PC-3 (cell line): ENCODE results near the gene C1orf159.

Experiments
- EZH2 ChIP-seq: fragments of 300-600 bp; sonication (generic); IDR thresholded peaks from one replicate; pipeline ENCODE4 v1.6.1; 2017; ENCODE audit warnings: antibody characterized with exemption, mild to moderate bottlenecking, low read length; ENCODE audit not compliant: unreplicated experiment
- TF ChIP-seq, protein P1 (sequence below): fragments of 300-600 bp; sonication (generic); conservative IDR thresholded peaks from 2 replicates; pipeline ENCODE4 v1.5.1; 2017; ENCODE audit warnings: antibody characterized with exemption, low read depth, mild to moderate bottlenecking, low read length

DNA sequence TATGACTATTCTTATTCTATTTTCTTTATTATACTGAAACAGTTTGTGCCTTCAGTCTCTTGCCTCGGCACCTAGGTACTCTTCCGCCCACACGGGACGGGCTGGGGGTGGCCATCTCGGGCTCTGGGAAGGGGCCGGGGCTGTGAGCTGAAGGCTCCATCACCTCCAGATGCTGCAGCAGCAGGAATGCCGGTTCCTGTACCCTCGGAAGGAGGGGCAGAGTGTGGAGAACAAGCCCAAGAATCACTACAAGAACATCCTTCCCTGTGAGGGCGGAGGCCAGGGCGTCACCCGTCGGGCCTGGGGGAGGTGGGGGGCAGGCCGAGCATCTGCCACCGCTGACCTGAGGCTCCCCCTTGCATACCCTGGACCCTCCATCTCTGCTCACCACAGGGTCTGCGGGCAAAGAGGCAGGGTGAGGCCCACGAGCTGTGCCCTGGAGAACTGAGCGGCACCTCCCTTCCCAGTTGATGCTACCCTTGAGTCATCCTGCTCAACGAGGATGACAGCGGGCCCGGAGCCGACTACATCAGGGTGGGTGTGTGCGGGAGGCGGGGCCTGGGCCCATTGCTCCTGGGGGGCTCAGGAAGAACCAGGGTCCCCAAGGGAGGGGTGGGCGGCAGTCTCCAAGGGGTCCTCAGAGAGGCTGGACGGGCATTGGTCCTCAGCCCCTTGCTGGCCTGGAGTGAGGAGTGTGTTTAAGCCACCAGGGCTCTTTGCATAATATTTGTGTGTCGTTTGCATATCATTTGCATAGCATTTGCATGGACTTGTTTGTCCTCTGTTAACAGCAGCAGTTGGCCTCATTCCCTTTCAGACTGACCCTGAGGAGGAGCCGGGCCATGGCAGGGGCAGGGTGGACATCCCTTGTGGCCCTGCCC is 49.2 kb downstream of the C1orf159 start:
- TF ChIP-seq, protein P1, sequence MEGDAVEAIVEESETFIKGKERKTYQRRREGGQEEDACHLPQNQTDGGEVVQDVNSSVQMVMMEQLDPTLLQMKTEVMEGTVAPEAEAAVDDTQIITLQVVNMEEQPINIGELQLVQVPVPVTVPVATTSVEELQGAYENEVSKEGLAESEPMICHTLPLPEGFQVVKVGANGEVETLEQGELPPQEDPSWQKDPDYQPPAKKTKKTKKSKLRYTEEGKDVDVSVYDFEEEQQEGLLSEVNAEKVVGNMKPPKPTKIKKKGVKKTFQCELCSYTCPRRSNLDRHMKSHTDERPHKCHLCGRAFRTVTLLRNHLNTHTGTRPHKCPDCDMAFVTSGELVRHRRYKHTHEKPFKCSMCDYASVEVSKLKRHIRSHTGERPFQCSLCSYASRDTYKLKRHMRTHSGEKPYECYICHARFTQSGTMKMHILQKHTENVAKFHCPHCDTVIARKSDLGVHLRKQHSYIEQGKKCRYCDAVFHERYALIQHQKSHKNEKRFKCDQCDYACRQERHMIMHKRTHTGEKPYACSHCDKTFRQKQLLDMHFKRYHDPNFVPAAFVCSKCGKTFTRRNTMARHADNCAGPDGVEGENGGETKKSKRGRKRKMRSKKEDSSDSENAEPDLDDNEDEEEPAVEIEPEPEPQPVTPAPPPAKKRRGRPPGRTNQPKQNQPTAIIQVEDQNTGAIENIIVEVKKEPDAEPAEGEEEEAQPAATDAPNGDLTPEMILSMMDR, result no peak
- no peak for TF ChIP-seq EZH2
